Mesenteric fat pad (tissue), 1 donor: ENCODE measurements around the gene FAM240A. TPM values are rescaled to one million over a fixed set of nuclear protein-coding genes. Genes with fewer than 3 reads are reported as not detected.
"Not testable (repeated sequence)": the region's sequence is repeated elsewhere in the genome, so short reads cannot be mapped to it uniquely, and the experiment has no call there.

Source experiments
- DNase-seq: peaks from one replicate; pipeline ENCODE4 v3.0.0-alpha.2; 2020; ENCODE audit warnings: low spot score
- total RNA-seq: library from RNA; stranded (reverse); fragmentation: NEBNext Ultra II Directional; extraction: Animal tissue kit (Norgen Biotek cat#: 25700); gene quantifications from one replicate; pipeline ENCODE4 v1.2.1, GENCODE V29; 2021
- donor health status: DM: yes; HTN: yes; CAD: no.

FAM240A gene
- total RNA-seq, 1 donor from 2014 or later = not detected

GRCh38 chr3:46586738-46587246 lies 25.5 kb upstream of the FAM240A start:
- DNase-seq = no peak

- not testable (repeated sequence) for DNase-seq
These were observed 25.1 kb upstream of the FAM240A start for GRCh38 chr3:46587268-46587667.

GRCh38 chr3:46593274-46593862 lies 19.0 kb upstream of the FAM240A start:
- DNase-seq = no peak

GRCh38 chr3:46593979-46594378 lies 18.3 kb upstream of the FAM240A start:
- no peak for DNase-seq

- no peak for DNase-seq
These were observed 17.6 kb upstream of the FAM240A start for GRCh38 chr3:46594723-46595122.

GRCh38 chr3:46595819-46596314 lies 16.5 kb upstream of the FAM240A start:
- no peak for DNase-seq

- DNase-seq = no peak
These were observed 12.7 kb upstream of the FAM240A start for GRCh38 chr3:46599590-46599989.

GRCh38 chr3:46603446-46604046 lies 8.8 kb upstream of the FAM240A start:
- no peak for DNase-seq

- no peak for DNase-seq
These were observed 8.2 kb upstream of the FAM240A start for GRCh38 chr3:46604127-46604526.

- no peak for DNase-seq
These were observed 4.7 kb upstream of the FAM240A start for GRCh38 chr3:46607603-46608028.

- no peak for DNase-seq
These were observed 3.1 kb upstream of the FAM240A start for GRCh38 chr3:46609212-46609721.

GRCh38 chr3:46609944-46610722 lies 2.2 kb upstream of the FAM240A start:
- DNase-seq = no peak

- no peak for DNase-seq
These were observed 1.1 kb downstream of the FAM240A start for GRCh38 chr3:46613313-46614005.

- no peak for DNase-seq
These were observed 2.1 kb downstream of the FAM240A start for GRCh38 chr3:46614431-46614830.

- DNase-seq = no peak
These were observed 2.9 kb downstream of the FAM240A start for GRCh38 chr3:46615050-46615775.

GRCh38 chr3:46615976-46616375 lies 3.7 kb downstream of the FAM240A start:
- DNase-seq = no peak

GRCh38 chr3:46617941-46618340 lies 5.6 kb downstream of the FAM240A start:
- DNase-seq = no peak

GRCh38 chr3:46619845-46620778 lies 7.8 kb downstream of the FAM240A start:
- DNase-seq = no peak

- no peak for DNase-seq
These were observed 12.2 kb downstream of the FAM240A start for GRCh38 chr3:46624533-46624932.
